Prostate gland (tissue), 2 donors: ENCODE data around the gene YTHDF1. TPM values are rescaled to one million over a fixed set of nuclear protein-coding genes. Genes with fewer than 3 reads are reported as not detected.
A peak's percentile ranks its signal among the peaks of the same experiment; 100 is the strongest.

ENCODE experiments used
- DNase-seq: peaks from one replicate; pipeline ENCODE4 v3.0.0-alpha.2; 2019; ENCODE audit warnings: low spot score
- H3K27ac ChIP-seq, 2 donors: fragments of 200-600 bp; sonication (generic); 2 replicates each; pipeline ENCODE4 v1.5.1; 2017 to 2019
- H3K27me3 ChIP-seq: fragments of 200-600 bp; sonication (generic); replicated peaks from 2 replicates; pipeline ENCODE4 v1.5.1; 2019; ENCODE audit not compliant: insufficient read depth
- H3K36me3 ChIP-seq, 2 donors: fragments of 200-600 bp; sonication (generic); 1 replicate in 1 of 2; 2 replicates in 1 of 2; pipeline versions ENCODE4 v1.5.1 to v1.8.1; 2017 to 2019
- H3K4me1 ChIP-seq: fragments of 200-600 bp; sonication (generic); replicated peaks from 2 replicates; pipeline ENCODE4 v1.5.1; 2019
- H3K4me3 ChIP-seq, 2 donors: fragments of 200-600 bp; sonication (generic); 2 replicates each; pipeline ENCODE4 v1.5.1; 2017 to 2019
- H3K9me3 ChIP-seq: fragments of 200-600 bp; sonication (generic); 2 replicates; pipeline ENCODE4 v1.5.1; 2017
- CTCF ChIP-seq, 4 experiments: fragments of 200-600 bp in 2 of 4; fragments of 450-650 bp in 2 of 4; sonication (generic) in 2 of 4; IDR thresholded peaks; 1 replicate in 3 of 4; 2 replicates in 1 of 4; pipeline ENCODE4 v1.5.1; 2016 to 2019; ENCODE audit warnings: antibody characterized with exemption in 4 of 4, mild to moderate bottlenecking in 2 of 4, moderate library complexity in 2 of 4
- POLR2A ChIP-seq: fragments of 450-650 bp; IDR thresholded peaks from one replicate; pipeline ENCODE4 v1.6.1; 2016; ENCODE audit warnings: antibody characterized with exemption, mild to moderate bottlenecking
- POLR2AphosphoS5 ChIP-seq: sonication (generic); formaldehyde crosslinking; IDR thresholded peaks from one replicate; pipeline ENCODE4 v1.6.1; 2017; ENCODE audit warnings: antibody characterized with exemption
- WGBS: methylation state at CpG from one replicate; pipeline ENCODE4 v1.1.5; 2018; 5-methylcytosine and 5-hydroxymethylcytosine counted together
- intact Hi-C: fragments of 100-400 bp; cut with DNase I; formaldehyde crosslinking; loops from one replicate; pipeline ENCODE4 v1.14.2; 2022
- total RNA-seq, 2 donors: library from RNA; depleted of rRNA; stranded (reverse); fragments of >200 nt; gene quantifications; one replicate each; pipeline ENCODE4 v1.1.0, GENCODE V29; 2016

Gene YTHDF1
- total RNA-seq, 2 donors from 2014 or later, result 28.8 to 46.0 TPM

DNA sequence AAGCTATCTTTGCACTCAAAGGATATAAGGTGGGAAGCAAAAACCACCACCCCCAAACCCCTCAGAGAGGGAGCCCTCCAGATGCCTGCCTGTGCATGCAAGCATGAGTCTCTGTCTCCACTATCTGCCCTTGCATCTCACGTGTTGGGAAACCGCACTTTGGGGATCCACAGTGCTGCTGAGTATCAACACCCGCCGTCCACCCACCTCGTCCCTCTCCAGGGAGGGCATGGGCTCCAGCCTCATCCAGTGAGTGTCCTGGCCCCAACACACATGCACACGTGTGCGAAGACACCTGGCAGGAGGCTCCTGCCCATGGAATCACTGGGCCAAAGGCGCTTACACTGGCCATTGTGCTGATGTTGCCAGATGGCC lies 3.5 kb upstream of the YTHDF1 start:
- no peaks in the 10 kb centered on the region for H3K27me3 ChIP-seq
- 67% methylated on average over 8 of the region's 8 CpGs for WGBS
- H3K4me3 ChIP-seq, result no peak overlapping the region
- H3K9me3 ChIP-seq, result no peaks in the 10 kb centered on the region
- H3K36me3 ChIP-seq, result no peaks in the 10 kb centered on the region
- H3K4me1 ChIP-seq, result no peaks in the 10 kb centered on the region
- intact Hi-C loops, result no loop called here
- TF ChIP-seq POLR2AphosphoS5 (no peak), CTCF (IDR thresholded peaks at IDR 0.05) (no peak), POLR2A (no peak)
- no peak for DNase-seq
- H3K27ac ChIP-seq, result no peak overlapping the region

DNA sequence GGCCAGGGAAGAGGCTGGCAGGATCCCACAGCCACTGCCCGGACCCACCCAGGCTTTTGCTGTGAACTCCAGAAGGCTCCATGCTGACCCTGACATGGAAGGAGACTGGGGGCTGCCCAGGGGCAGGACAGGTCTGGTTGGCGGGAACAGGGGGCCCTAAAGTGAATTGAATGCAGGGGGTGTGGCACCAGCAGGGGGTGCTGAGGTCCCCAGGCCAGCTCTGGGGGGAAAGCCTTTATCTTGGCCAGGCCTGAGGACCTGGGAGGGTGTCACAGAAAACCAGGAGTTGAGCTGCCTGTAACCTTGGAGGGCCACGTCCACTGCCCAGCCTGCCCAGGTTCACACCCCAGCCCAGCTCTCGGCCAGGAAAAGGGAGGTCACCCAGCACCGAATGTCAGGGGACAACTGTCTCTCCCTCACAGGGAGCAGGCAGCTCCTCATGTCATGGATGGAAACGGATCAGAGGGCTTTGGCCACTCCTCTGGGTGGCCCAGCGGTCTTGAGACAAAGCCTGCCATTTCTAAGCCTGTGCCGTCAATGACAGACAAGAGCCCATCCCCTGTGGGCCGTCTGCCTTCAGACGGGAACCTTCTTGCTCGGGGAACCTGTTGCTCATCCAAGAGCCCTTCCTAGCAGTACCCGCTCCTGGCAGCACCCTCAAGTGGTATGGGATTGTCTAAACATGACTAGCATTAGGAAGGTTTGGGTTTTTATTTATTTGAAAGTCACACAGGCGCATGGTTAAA lies 2.9 kb upstream of the YTHDF1 start:
- 73% methylated on average over 13 of the region's 13 CpGs for whole genome bisulfite sequencing
- no peaks in the 10 kb centered on the region for H3K36me3 ChIP-seq
- no peak overlapping the region for H3K27ac ChIP-seq
- H3K9me3 ChIP-seq, result no peaks in the 10 kb centered on the region
- H3K4me3 ChIP-seq, result no peak overlapping the region
- no peak for DNase-seq
- TF ChIP-seq CTCF (IDR thresholded peaks at IDR 0.05) (no peak), POLR2A (no peak), POLR2AphosphoS5 (no peak)
- H3K4me1 ChIP-seq, result no peaks in the 10 kb centered on the region
- no peaks in the 10 kb centered on the region for H3K27me3 ChIP-seq
- intact Hi-C loops, result no loop called here

DNA sequence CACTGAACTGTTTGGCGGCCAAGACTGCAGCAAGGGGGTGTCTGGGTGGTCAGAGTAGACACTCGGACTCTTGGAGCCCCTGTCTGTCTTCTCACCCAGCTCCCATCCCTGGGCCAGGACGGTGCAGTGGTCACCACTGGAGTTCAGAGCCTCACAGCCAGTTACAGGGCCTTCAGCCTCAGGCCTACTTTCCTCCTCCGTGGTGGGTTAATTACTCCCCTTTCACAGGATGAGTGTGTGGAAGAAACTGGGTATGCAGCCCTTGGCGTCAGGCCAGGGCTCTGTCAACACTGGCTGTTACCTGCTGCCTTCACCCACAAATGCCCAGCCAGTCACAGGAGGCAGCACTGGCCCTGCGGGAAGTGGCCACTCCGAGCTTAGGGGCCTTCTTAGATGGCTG lies 1.8 kb upstream of the YTHDF1 start:
- no peaks in the 10 kb centered on the region for H3K27me3 ChIP-seq
- H3K9me3 ChIP-seq, result no peaks in the 10 kb centered on the region
- DNase-seq, result no peak
- H3K4me3 ChIP-seq, result no peak overlapping the region
- peaks cover 2% of the 10 kb centered on the region for H3K4me1 ChIP-seq
- intact Hi-C loops, result no loop called here
- 72% methylated on average over 7 of the region's 7 CpGs for WGBS
- H3K27ac ChIP-seq, result no peak overlapping the region
- TF ChIP-seq POLR2AphosphoS5, result no peak
- no peak for TF ChIP-seq CTCF (IDR thresholded peaks at IDR 0.05)
- TF ChIP-seq POLR2A, result no peak
- H3K36me3 ChIP-seq, result no peaks in the 10 kb centered on the region

DNA sequence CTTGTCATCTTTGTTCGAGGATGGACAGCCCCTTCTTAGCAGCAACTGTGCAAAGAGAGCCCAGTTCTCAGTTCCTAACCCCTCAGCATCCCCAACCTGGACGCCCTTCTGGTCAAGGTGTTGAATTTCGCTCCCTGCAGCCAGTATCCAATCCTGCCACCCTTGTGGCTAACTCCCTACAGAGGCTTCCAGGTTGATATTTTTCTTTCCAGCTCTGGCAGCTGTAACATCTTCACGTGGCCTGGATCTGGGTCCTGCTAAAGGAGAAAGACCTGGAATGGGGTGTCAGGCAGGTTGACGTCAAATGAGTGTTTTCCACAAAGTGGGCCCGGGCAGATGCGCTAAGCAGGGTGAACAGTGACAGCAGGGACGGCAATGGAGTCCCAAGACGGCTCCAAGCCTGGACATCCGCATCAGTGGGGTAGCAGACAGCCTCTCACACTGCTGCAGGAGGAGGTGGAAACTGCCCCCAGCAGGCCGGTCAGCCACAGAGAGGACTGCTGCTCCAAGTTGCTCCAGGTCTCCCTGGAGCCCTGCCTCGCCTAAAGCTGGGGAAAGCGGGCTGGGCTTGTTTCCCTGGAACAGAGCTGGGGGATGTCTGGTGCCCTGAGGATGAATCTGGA lies 1.0 kb upstream of the YTHDF1 start:
- WGBS, result 82% methylated on average over 13 of the region's 13 CpGs
- TF ChIP-seq POLR2AphosphoS5 (no peak), CTCF (IDR thresholded peaks at IDR 0.05) (no peak)
- Histone ChIP-seq H3K27me3 (no peaks in the 10 kb centered on the region), H3K27ac (peak overlapping the region; percentile 79 to 81), H3K9me3 (no peaks in the 10 kb centered on the region), H3K36me3 (no peaks in the 10 kb centered on the region), H3K4me1 (peaks cover 8% of the 10 kb centered on the region), H3K4me3 (peak overlapping the region; percentile 94 to 97)
- no peak for DNase-seq
- intact Hi-C loops, result no loop called here
